Natural killer cell (primary cell): Measurements from ENCODE around the gene CD96. TPM values are rescaled to one million over a fixed set of nuclear protein-coding genes. Genes with fewer than 3 reads are reported as not detected.
A peak's percentile ranks its signal among the peaks of the same experiment; 100 is the strongest.

Experiments
- ATAC-seq, 3 donors: fragments of 150-1000 bp in 2 of 3; fragments of 200-7000 bp in 1 of 3; cut with Tn5 transposase; 1 replicate in 1 of 3; 2 replicates in 2 of 3; pipeline ENCODE4 v1.10.0; 2021; ENCODE audit warnings: mild to moderate bottlenecking in 2 of 3, moderate library complexity in 2 of 3
- DNase-seq, 2 donors: peaks; one replicate each; pipeline versions ENCODE4 v3.0.0 to v3.0.0-alpha.2; 2013 to 2021; ENCODE audit warnings: mixed read lengths in 1 of 2
- H3K27ac ChIP-seq: one replicate; pipeline ENCODE4 v1.5.1; 2013; ENCODE audit warnings: mild to moderate bottlenecking, low read length
- H3K27me3 ChIP-seq: one replicate; pipeline ENCODE4 v1.6.1; 2013; ENCODE audit warnings: low read length; ENCODE audit not compliant: control insufficient read depth, insufficient read depth
- H3K36me3 ChIP-seq: one replicate; pipeline ENCODE4 v1.6.1; 2013; ENCODE audit warnings: low read length; ENCODE audit not compliant: control insufficient read depth, insufficient read depth
- H3K4me1 ChIP-seq: one replicate; pipeline ENCODE4 v1.6.1; 2013; ENCODE audit warnings: low read length; ENCODE audit not compliant: control insufficient read depth, insufficient read depth
- H3K4me3 ChIP-seq: one replicate; pipeline ENCODE4 v1.5.1; 2013; ENCODE audit warnings: low read length
- H3K9me3 ChIP-seq: one replicate; pipeline ENCODE4 v1.6.1; 2013; ENCODE audit warnings: low read length; ENCODE audit not compliant: control insufficient read depth, insufficient read depth
- H3K27ac Mint-ChIP-seq, 2 donors: one replicate each; pipeline ENCODE4 v1.8.0; 2022; ENCODE audit warnings: mild to moderate bottlenecking in 2 of 2, mixed read lengths in 2 of 2, moderate library complexity in 1 of 2
- H3K27me3 Mint-ChIP-seq, 2 donors: one replicate each; pipeline ENCODE4 v1.8.0; 2022; ENCODE audit warnings: low read depth in 2 of 2, mixed read lengths in 2 of 2
- H3K36me3 Mint-ChIP-seq: one replicate; pipeline ENCODE4 v1.8.0; 2022; ENCODE audit warnings: mixed read lengths
- H3K4me1 Mint-ChIP-seq, 2 donors: one replicate each; pipeline ENCODE4 v1.8.0; 2022; ENCODE audit warnings: mixed read lengths in 2 of 2
- H3K4me3 Mint-ChIP-seq: one replicate; pipeline ENCODE4 v1.8.0; 2022; ENCODE audit warnings: mild to moderate bottlenecking, moderate library complexity, mixed read lengths
- H3K9me3 Mint-ChIP-seq, 2 donors: one replicate each; pipeline ENCODE4 v1.8.0; 2022; ENCODE audit warnings: mixed read lengths in 2 of 2
- WGBS: methylation state at CpG from one replicate; pipeline ENCODE4 v1.1.7; 2013; ENCODE audit warnings: missing lambda C conversion rate; ENCODE audit not compliant: insufficient coverage; 5-methylcytosine and 5-hydroxymethylcytosine counted together
- intact Hi-C: fragments of 100-400 bp; cut with micrococcal nuclease; formaldehyde crosslinking; loops from one replicate; pipeline ENCODE4 v1.14.2; 2022
- total RNA-seq, 4 donors: library from RNA; stranded (reverse); fragments of 120-200 nt in 1 of 4; gene quantifications; one replicate each; pipeline versions ENCODE4 v1.2.3 to v1.2.4, GENCODE V29; 2013 to 2022
- TF ChIP-seq, protein P1 (sequence below): fragments of 200-600 bp; IDR thresholded peaks from one replicate; pipeline ENCODE4 v1.8.0; 2022; ENCODE audit warnings: antibody characterized with exemption

Gene CD96
- total RNA-seq, 3 donors from 2014 or later (not counting 1 experiment from before 2014, with no cell fraction given): 146 to 191 (median 166) TPM

DNA sequence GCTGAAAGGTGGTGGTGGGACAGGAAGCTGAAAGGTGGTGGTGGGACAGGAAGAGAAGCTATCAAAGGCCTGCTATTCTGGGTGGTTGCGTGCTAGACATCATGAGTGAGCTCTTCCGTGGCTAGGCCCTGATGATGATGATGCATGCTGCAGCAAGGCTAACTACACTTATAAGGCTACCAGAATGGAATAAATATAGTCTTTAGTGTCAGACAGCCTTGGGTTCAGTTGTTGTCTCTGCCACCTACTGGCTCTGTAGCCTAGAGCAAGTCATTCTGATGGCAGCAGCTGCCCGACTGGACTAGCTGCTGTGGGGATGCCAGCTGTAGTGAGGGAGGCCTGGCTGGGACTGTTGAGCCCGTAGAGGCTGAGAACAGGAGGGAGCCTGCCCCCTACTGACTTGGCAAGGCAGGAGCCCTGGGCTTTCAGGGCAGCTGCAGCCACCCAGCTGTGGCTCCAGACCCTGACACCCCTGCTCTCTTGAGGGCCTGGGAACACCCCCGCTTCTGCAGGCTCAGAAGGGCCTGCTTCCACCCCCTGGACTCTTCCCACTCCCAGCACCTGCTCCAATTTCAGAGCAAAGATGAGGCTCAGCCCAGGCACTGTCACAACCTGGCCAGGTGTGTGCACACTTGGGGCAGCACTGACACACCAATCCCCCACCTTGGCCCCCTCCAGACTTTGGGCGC, 74.6 kb downstream of the CD96 start:
- Histone ChIP-seq H3K4me3 (no peak overlapping the region), H3K4me1 (peaks cover 23% of the 10 kb centered on the region), H3K36me3 (peaks cover 19% of the 10 kb centered on the region), H3K27ac (peak overlapping the region; percentile 59), H3K27me3 (no peaks in the 10 kb centered on the region), H3K9me3 (no peaks in the 10 kb centered on the region)
- Mint-ChIP-seq H3K4me3 (peak overlapping the region; percentile 7), H3K9me3 (no peaks in the 10 kb centered on the region), H3K27me3 (no peaks in the 10 kb centered on the region), H3K4me1 (peaks cover 36 to 60% of the 10 kb centered on the region in 2 donors), H3K36me3 (no peaks in the 10 kb centered on the region), H3K27ac (peak overlapping the region; percentile 84 to 90)
- peak; percentile 27 to 88 for DNase-seq
- WGBS: 51% methylated on average over 6 of the region's 6 CpGs
- ATAC-seq: peak; percentile 87 to 90 (median 89)
- TF ChIP-seq, protein P1, sequence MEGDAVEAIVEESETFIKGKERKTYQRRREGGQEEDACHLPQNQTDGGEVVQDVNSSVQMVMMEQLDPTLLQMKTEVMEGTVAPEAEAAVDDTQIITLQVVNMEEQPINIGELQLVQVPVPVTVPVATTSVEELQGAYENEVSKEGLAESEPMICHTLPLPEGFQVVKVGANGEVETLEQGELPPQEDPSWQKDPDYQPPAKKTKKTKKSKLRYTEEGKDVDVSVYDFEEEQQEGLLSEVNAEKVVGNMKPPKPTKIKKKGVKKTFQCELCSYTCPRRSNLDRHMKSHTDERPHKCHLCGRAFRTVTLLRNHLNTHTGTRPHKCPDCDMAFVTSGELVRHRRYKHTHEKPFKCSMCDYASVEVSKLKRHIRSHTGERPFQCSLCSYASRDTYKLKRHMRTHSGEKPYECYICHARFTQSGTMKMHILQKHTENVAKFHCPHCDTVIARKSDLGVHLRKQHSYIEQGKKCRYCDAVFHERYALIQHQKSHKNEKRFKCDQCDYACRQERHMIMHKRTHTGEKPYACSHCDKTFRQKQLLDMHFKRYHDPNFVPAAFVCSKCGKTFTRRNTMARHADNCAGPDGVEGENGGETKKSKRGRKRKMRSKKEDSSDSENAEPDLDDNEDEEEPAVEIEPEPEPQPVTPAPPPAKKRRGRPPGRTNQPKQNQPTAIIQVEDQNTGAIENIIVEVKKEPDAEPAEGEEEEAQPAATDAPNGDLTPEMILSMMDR: peak; percentile 38
- intact Hi-C loops: loop anchor here (5.0 to 10.0 kb wide), 3 partner anchors 39 to 1812 kb away; no protein-coding TSS in a partner anchor

GRCh38 chr3:111617406-111617805, 75.4 kb downstream of the CD96 start:
- 96% methylated on average over 3 of the region's 3 CpGs for WGBS
- H3K4me1 Mint-ChIP-seq: peaks cover 36 to 54% of the 10 kb centered on the region in 2 donors
- Histone ChIP-seq H3K27me3 (no peaks in the 10 kb centered on the region), H3K27ac (peak overlapping the region; percentile 59), H3K36me3 (peaks cover 19% of the 10 kb centered on the region), H3K4me1 (peaks cover 23% of the 10 kb centered on the region), H3K4me3 (no peak overlapping the region), H3K9me3 (no peaks in the 10 kb centered on the region)
- H3K4me3 Mint-ChIP-seq: no peak overlapping the region
- H3K9me3 Mint-ChIP-seq: no peaks in the 10 kb centered on the region
- ATAC-seq: no peak
- no peaks in the 10 kb centered on the region for H3K36me3 Mint-ChIP-seq
- DNase-seq: no peak
- intact Hi-C loops: loop anchor here (5.0 to 10.0 kb wide), 3 partner anchors 40 to 1813 kb away; no protein-coding TSS in a partner anchor
- H3K27ac Mint-ChIP-seq: peak overlapping the region; percentile 84 to 90
- no peaks in the 10 kb centered on the region for H3K27me3 Mint-ChIP-seq
- TF ChIP-seq, protein P1: no peak

- intact Hi-C loops: loop anchor here (5.0 to 10.0 kb wide), 3 partner anchors 41 to 1813 kb away; no protein-coding TSS in a partner anchor
- Histone ChIP-seq H3K27ac (peak overlapping the region; percentile 11), H3K27me3 (no peaks in the 10 kb centered on the region), H3K9me3 (no peaks in the 10 kb centered on the region), H3K4me1 (peaks cover 23% of the 10 kb centered on the region), H3K4me3 (no peak overlapping the region), H3K36me3 (peaks cover 16% of the 10 kb centered on the region)
- Mint-ChIP-seq H3K9me3 (no peaks in the 10 kb centered on the region), H3K36me3 (no peaks in the 10 kb centered on the region), H3K4me3 (no peak overlapping the region), H3K4me1 (peaks cover 34 to 48% of the 10 kb centered on the region in 2 donors), H3K27ac (peak overlapping the region; percentile 84 to 90), H3K27me3 (no peaks in the 10 kb centered on the region)
- ATAC-seq: no peak
- 98% methylated on average over 4 of the region's 5 CpGs for WGBS
- TF ChIP-seq, protein P1: no peak
- no peak for DNase-seq
Observed at GRCh38 chr3:111617912-111618601, 76.1 kb downstream of the CD96 start.
